ENCODE data around the gene IPCEF1. TPM values are rescaled to one million over a fixed set of nuclear protein-coding genes. Genes with fewer than 3 reads are reported as not detected.
"Not testable (repeated sequence)": the region's sequence is repeated elsewhere in the genome, so short reads cannot be mapped to it uniquely, and the experiment has no call there.

Gene IPCEF1
- total and polyA plus RNA-seq, 5 donors, result 0.07 to 1.8 (median 1.1) TPM

- intact Hi-C loops (cut with DNase I), result no loop called here
- DNase-seq (no peak), ATAC-seq (no peak)
- no peak overlapping the region for H3K4me3 ChIP-seq (ENCODE audit: low read length)
- no peak overlapping the region for H3K27ac ChIP-seq (ENCODE audit: low read length)
- no peaks in the 10 kb centered on the region for H3K9me3 ChIP-seq (ENCODE audit: control insufficient read depth, low read length)
- no peaks in the 10 kb centered on the region for H3K4me1 ChIP-seq (ENCODE audit: control insufficient read depth, insufficient read depth, low read length)
- WGBS, result 62% methylated on average over 5 of the region's 5 CpGs
- no peaks in the 10 kb centered on the region for H3K27me3 ChIP-seq (ENCODE audit: control insufficient read depth, insufficient read depth)
These were observed 111.1 kb downstream of the IPCEF1 start for GRCh38 chr6:154245506-154245905.

GRCh38 chr6:154243793-154244750, 112.5 kb downstream of the IPCEF1 start:
- intact Hi-C loops (cut with DNase I), result no loop called here
- 78% methylated on average over 6 of the region's 6 CpGs for WGBS
- Histone ChIP-seq H3K9me3 (ENCODE audit: control insufficient read depth, low read length) (no peaks in the 10 kb centered on the region), H3K27ac (ENCODE audit: low read length) (no peak overlapping the region), H3K27me3 (ENCODE audit: control insufficient read depth, insufficient read depth) (no peaks in the 10 kb centered on the region), H3K4me3 (ENCODE audit: low read length) (no peak overlapping the region), H3K4me1 (ENCODE audit: control insufficient read depth, insufficient read depth, low read length) (no peaks in the 10 kb centered on the region)
- no peak for ATAC-seq
- no peak for DNase-seq

GRCh38 chr6:154242617-154243357, 113.8 kb downstream of the IPCEF1 start:
- H3K9me3 ChIP-seq (ENCODE audit: control insufficient read depth, low read length), result no peaks in the 10 kb centered on the region
- no peak overlapping the region for H3K4me3 ChIP-seq (ENCODE audit: low read length)
- DNase-seq, result no peak
- intact Hi-C loops (cut with DNase I), result no loop called here
- no peak overlapping the region for H3K27ac ChIP-seq (ENCODE audit: low read length)
- WGBS, result 95% methylated on average over 13 of the region's 13 CpGs
- no peaks in the 10 kb centered on the region for H3K4me1 ChIP-seq (ENCODE audit: control insufficient read depth, insufficient read depth, low read length)
- ATAC-seq, result no peak
- no peaks in the 10 kb centered on the region for H3K27me3 ChIP-seq (ENCODE audit: control insufficient read depth, insufficient read depth)

GRCh38 chr6:154241581-154241980, 115.0 kb downstream of the IPCEF1 start:
- no peaks in the 10 kb centered on the region for H3K27me3 ChIP-seq (ENCODE audit: control insufficient read depth, insufficient read depth)
- no peaks in the 10 kb centered on the region for H3K4me1 ChIP-seq (ENCODE audit: control insufficient read depth, insufficient read depth, low read length)
- H3K9me3 ChIP-seq (ENCODE audit: control insufficient read depth, low read length), result no peaks in the 10 kb centered on the region
- ATAC-seq, result no peak
- no peak overlapping the region for H3K4me3 ChIP-seq (ENCODE audit: low read length)
- 83% methylated on average over 8 of the region's 8 CpGs for WGBS
- intact Hi-C loops (cut with DNase I), result no loop called here
- H3K27ac ChIP-seq (ENCODE audit: low read length), result no peak overlapping the region
- no peak for DNase-seq

- H3K27ac ChIP-seq (ENCODE audit: low read length); DNase-seq; H3K9me3 ChIP-seq (ENCODE audit: control insufficient read depth, low read length); intact Hi-C loops (cut with DNase I); H3K4me1 ChIP-seq (ENCODE audit: control insufficient read depth, insufficient read depth, low read length); H3K4me3 ChIP-seq (ENCODE audit: low read length); H3K27me3 ChIP-seq (ENCODE audit: control insufficient read depth, insufficient read depth); ATAC-seq: not testable (repeated sequence)
- 94% methylated on average over 11 of the region's 11 CpGs for WGBS
These were observed 115.5 kb downstream of the IPCEF1 start for GRCh38 chr6:154241061-154241460.

GRCh38 chr6:154239392-154239791, 117.2 kb downstream of the IPCEF1 start:
- WGBS, result 80% methylated on average over 7 of the region's 7 CpGs
- Histone ChIP-seq H3K9me3 (ENCODE audit: control insufficient read depth, low read length) (no peaks in the 10 kb centered on the region), H3K27me3 (ENCODE audit: control insufficient read depth, insufficient read depth) (no peaks in the 10 kb centered on the region), H3K27ac (ENCODE audit: low read length) (no peak overlapping the region), H3K4me1 (ENCODE audit: control insufficient read depth, insufficient read depth, low read length) (no peaks in the 10 kb centered on the region), H3K4me3 (ENCODE audit: low read length) (no peak overlapping the region)
- ATAC-seq (no peak), DNase-seq (no peak)
- intact Hi-C loops (cut with DNase I), result no loop called here

- Histone ChIP-seq H3K4me3 (ENCODE audit: low read length) (no peak overlapping the region), H3K27me3 (ENCODE audit: control insufficient read depth, insufficient read depth) (no peaks in the 10 kb centered on the region), H3K9me3 (ENCODE audit: control insufficient read depth, low read length) (no peaks in the 10 kb centered on the region), H3K27ac (ENCODE audit: low read length) (no peak overlapping the region), H3K4me1 (ENCODE audit: control insufficient read depth, insufficient read depth, low read length) (no peaks in the 10 kb centered on the region)
- intact Hi-C loops (cut with DNase I), result no loop called here
- 78% methylated on average over 2 of the region's 2 CpGs for WGBS
- DNase-seq, result no peak
- no peak for ATAC-seq
These were observed 117.8 kb downstream of the IPCEF1 start for GRCh38 chr6:154238831-154239230.

- Histone ChIP-seq H3K9me3 (ENCODE audit: control insufficient read depth, low read length) (no peaks in the 10 kb centered on the region), H3K4me3 (ENCODE audit: low read length) (no peak overlapping the region), H3K27me3 (ENCODE audit: control insufficient read depth, insufficient read depth) (no peaks in the 10 kb centered on the region), H3K4me1 (ENCODE audit: control insufficient read depth, insufficient read depth, low read length) (no peaks in the 10 kb centered on the region), H3K27ac (ENCODE audit: low read length) (no peak overlapping the region)
- no peak for ATAC-seq
- DNase-seq, result no peak
- intact Hi-C loops (cut with DNase I), result no loop called here
- WGBS, result 84% methylated on average over 4 of the region's 4 CpGs
These were observed 119.8 kb downstream of the IPCEF1 start for GRCh38 chr6:154236646-154237301.

GRCh38 chr6:154234019-154234772, 122.4 kb downstream of the IPCEF1 start:
- no peaks in the 10 kb centered on the region for H3K4me1 ChIP-seq (ENCODE audit: control insufficient read depth, insufficient read depth, low read length)
- H3K27ac ChIP-seq (ENCODE audit: low read length), result no peak overlapping the region

GRCh38 chr6:154233383-154233782, 123.2 kb downstream of the IPCEF1 start:
- intact Hi-C loops (cut with DNase I), result no loop called here
- 95% methylated on average over 2 of the region's 2 CpGs for WGBS
- ATAC-seq, result no peak

More at GRCh38 chr6:154234019-154234772, 122.4 kb downstream of the IPCEF1 start:
- intact Hi-C loops (cut with DNase I), result no loop called here
- DNase-seq (no peak), ATAC-seq (no peak)
- 90% methylated on average over 4 of the region's 4 CpGs for WGBS
- Histone ChIP-seq H3K27me3 (ENCODE audit: control insufficient read depth, insufficient read depth) (no peaks in the 10 kb centered on the region), H3K4me3 (ENCODE audit: low read length) (no peak overlapping the region), H3K9me3 (ENCODE audit: control insufficient read depth, low read length) (no peaks in the 10 kb centered on the region)

More at GRCh38 chr6:154233383-154233782, 123.2 kb downstream of the IPCEF1 start:
- Histone ChIP-seq H3K4me1 (ENCODE audit: control insufficient read depth, insufficient read depth, low read length) (no peaks in the 10 kb centered on the region), H3K27ac (ENCODE audit: low read length) (no peak overlapping the region), H3K4me3 (ENCODE audit: low read length) (no peak overlapping the region), H3K9me3 (ENCODE audit: control insufficient read depth, low read length) (no peaks in the 10 kb centered on the region), H3K27me3 (ENCODE audit: control insufficient read depth, insufficient read depth) (no peaks in the 10 kb centered on the region)
- DNase-seq, result no peak
